Neutrophil (primary cell): ENCODE measurements around the gene OLA1.

Source experiments
- H3K27ac ChIP-seq: fragments of 200-600 bp; sonication (generic); 2 replicates; pipeline ENCODE4 v1.5.1; 2016; ENCODE audit warnings: mild to moderate bottlenecking, moderate library complexity
- H3K27me3 ChIP-seq: fragments of 200-600 bp; sonication (generic); 2 replicates; pipeline ENCODE4 v1.6.0; 2016; ENCODE audit warnings: mild to moderate bottlenecking
- H3K36me3 ChIP-seq: fragments of 200-600 bp; sonication (generic); 2 replicates; pipeline ENCODE4 v1.5.1; 2017
- H3K4me1 ChIP-seq, 2 experiments: fragments of 200-600 bp in 1 of 2; sonication (generic) in 1 of 2; 1 replicate in 1 of 2; 2 replicates in 1 of 2; pipeline versions ENCODE4 v1.5.1 to v1.6.1; 2013 to 2016; ENCODE audit warnings: low read depth in 1 of 2, low read length in 1 of 2, mild to moderate bottlenecking in 1 of 2, moderate library complexity in 1 of 2; ENCODE audit not compliant: control insufficient read depth in 1 of 2, insufficient read depth in 1 of 2
- H3K4me3 ChIP-seq, 2 experiments: fragments of 200-600 bp in 1 of 2; sonication (generic) in 1 of 2; 1 replicate in 1 of 2; 2 replicates in 1 of 2; pipeline ENCODE4 v1.5.1; 2013 to 2016; ENCODE audit warnings: low read depth in 1 of 2, low read length in 1 of 2, mild to moderate bottlenecking in 1 of 2, moderate library complexity in 1 of 2
- H3K9me3 ChIP-seq: fragments of 200-600 bp; sonication (generic); 2 replicates; pipeline ENCODE4 v1.5.1; 2016
- TF ChIP-seq, protein P1 (sequence below): fragments of 200-600 bp; sonication (generic); IDR thresholded peaks from 2 replicates; pipeline ENCODE4 v1.5.1; 2016; ENCODE audit warnings: antibody characterized with exemption

Gene OLA1

DNA sequence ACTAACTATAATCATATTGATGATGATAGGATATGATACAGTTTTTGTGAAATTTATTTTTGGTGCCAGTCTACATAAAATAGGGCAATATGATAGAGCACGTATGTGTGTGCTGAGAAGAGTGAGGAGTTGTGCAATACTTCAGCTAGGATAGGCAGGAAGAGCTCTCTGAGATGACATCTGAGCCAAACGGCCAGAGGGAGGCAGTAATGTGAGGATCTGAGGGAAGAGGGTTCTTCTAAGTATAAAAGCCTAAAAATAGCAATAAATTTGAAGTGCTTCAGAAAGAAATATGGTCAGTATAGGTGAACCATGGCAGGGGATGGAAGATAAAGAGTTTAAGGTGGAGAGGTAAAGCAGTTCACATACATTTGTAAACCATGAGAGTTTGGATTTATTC is 102.5 kb downstream of the OLA1 start:
- no peaks in the 10 kb centered on the region for H3K9me3 ChIP-seq
- no peak overlapping the region for H3K27ac ChIP-seq
- TF ChIP-seq, protein P1, sequence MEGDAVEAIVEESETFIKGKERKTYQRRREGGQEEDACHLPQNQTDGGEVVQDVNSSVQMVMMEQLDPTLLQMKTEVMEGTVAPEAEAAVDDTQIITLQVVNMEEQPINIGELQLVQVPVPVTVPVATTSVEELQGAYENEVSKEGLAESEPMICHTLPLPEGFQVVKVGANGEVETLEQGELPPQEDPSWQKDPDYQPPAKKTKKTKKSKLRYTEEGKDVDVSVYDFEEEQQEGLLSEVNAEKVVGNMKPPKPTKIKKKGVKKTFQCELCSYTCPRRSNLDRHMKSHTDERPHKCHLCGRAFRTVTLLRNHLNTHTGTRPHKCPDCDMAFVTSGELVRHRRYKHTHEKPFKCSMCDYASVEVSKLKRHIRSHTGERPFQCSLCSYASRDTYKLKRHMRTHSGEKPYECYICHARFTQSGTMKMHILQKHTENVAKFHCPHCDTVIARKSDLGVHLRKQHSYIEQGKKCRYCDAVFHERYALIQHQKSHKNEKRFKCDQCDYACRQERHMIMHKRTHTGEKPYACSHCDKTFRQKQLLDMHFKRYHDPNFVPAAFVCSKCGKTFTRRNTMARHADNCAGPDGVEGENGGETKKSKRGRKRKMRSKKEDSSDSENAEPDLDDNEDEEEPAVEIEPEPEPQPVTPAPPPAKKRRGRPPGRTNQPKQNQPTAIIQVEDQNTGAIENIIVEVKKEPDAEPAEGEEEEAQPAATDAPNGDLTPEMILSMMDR: no peak
- no peaks in the 10 kb centered on the region for H3K27me3 ChIP-seq
- no peak overlapping the region for H3K4me3 ChIP-seq
- no peaks in the 10 kb centered on the region for H3K36me3 ChIP-seq
- peaks cover 11 to 13% of the 10 kb centered on the region in 2 experiments for H3K4me1 ChIP-seq

DNA sequence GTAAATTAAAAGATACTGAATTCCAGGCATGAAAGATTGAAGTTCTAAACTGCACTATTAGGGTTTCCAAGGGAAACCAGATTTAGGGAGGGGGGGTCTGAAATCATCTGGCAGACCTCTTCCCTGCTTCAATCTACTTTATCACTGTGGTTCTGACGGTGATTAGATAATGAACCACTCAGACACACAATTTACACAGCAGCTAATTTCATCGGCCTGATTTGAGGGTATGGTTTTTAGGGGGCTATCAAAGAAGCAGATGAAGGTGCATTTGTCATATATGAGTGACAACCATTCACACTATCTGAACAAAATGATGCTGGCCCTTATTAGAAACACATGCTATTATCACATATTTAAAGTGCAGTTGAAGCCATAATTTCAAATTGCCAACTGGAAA is 106.0 kb downstream of the OLA1 start:
- TF ChIP-seq, protein P1: no peak
- H3K27me3 ChIP-seq: no peaks in the 10 kb centered on the region
- no peaks in the 10 kb centered on the region for H3K9me3 ChIP-seq
- H3K4me3 ChIP-seq: no peak overlapping the region
- no peaks in the 10 kb centered on the region for H3K4me1 ChIP-seq
- no peak overlapping the region for H3K27ac ChIP-seq
- H3K36me3 ChIP-seq: no peaks in the 10 kb centered on the region

DNA sequence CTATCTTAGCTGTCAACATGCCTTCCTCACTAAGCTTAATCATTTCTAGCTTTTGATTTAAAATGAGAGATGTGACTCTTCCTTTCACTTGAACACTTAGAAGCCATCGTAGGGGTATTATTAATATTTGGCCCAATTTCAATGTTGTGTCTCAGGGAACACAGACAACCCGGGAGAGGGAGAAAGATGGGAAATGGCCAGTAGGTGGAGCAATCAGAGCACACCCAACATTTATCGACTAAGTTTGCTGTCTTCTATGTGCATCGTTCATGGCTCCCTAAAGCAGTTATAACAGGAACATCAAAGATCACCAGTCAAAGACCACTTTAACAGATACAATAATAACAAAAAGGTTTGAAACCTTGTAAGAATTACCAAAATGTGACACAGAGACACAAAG is 110.2 kb downstream of the OLA1 start:
- H3K4me1 ChIP-seq: no peaks in the 10 kb centered on the region
- H3K27me3 ChIP-seq: no peaks in the 10 kb centered on the region
- H3K4me3 ChIP-seq: no peak overlapping the region
- TF ChIP-seq, protein P1: no peak
- no peaks in the 10 kb centered on the region for H3K36me3 ChIP-seq
- no peak overlapping the region for H3K27ac ChIP-seq
- H3K9me3 ChIP-seq: no peaks in the 10 kb centered on the region

DNA sequence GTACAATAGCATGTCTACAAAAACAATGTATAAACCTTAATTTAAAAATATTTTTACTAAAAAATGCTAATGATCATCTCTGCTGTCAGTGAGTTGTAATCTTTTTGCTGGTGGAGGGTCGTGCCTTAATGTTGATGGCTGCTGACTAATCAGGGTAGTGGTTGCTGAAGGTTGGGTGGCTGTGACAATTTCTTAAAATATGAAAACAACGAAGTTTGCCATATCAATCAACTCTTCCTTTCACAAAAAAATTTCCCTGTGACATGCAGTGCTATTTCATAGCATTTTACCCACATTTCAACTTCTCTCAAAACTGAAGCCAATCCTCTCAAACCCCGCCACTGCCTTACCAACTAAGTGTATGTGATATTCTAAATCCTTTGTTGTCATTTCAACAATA is 112.4 kb downstream of the OLA1 start:
- Histone ChIP-seq H3K27me3 (no peaks in the 10 kb centered on the region), H3K4me1 (no peaks in the 10 kb centered on the region), H3K36me3 (no peaks in the 10 kb centered on the region), H3K9me3 (no peaks in the 10 kb centered on the region), H3K27ac (no peak overlapping the region), H3K4me3 (no peak overlapping the region)
- TF ChIP-seq, protein P1: no peak

DNA sequence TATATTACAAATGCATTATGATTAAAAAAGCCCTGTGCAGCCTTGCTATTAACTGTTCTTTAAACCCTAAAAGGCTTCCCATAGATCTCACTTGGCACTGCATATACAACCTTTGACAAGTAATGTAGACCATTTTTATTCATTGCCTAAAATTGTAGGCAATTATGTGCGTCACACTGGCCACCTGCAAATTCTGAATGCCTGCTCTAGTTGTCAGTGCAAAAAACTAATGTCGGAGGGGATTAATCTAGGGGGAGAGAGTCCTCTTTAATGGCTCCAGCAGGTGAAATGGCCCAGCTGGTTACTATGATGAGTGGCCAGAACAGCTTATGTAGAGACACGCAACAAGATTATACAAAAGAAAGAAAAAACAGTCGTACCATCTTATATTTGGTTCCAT is 123.2 kb downstream of the OLA1 start:
- Histone ChIP-seq H3K9me3 (no peaks in the 10 kb centered on the region), H3K27ac (no peak overlapping the region), H3K27me3 (no peaks in the 10 kb centered on the region), H3K4me3 (no peak overlapping the region), H3K36me3 (peaks cover 4% of the 10 kb centered on the region), H3K4me1 (no peaks in the 10 kb centered on the region)
- TF ChIP-seq, protein P1: no peak

DNA sequence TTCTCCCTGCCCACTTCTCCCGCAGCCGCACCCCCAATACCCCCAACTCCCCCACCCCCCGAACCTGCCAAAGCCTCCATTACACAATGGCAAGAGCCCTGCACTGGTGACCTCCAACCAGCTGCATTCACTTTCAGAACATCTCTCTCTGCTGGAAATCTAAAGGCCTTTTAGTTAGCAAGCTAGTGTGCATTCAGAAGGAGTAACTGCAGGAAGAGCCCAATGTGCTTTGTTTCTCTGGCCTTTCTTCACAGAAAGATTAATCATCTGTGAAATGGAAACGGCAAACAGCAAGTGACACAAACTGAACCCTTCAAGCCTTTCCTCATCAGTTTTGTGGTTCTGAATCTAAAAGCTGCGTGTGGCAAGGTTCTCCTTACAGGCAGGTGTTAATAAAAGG is 124.2 kb downstream of the OLA1 start:
- TF ChIP-seq, protein P1: no peak
- no peak overlapping the region for H3K27ac ChIP-seq

More for the DNA sequence above, 124.2 kb downstream of the OLA1 start:
- Histone ChIP-seq H3K4me1 (no peaks in the 10 kb centered on the region), H3K9me3 (no peaks in the 10 kb centered on the region), H3K36me3 (peaks cover 4% of the 10 kb centered on the region), H3K27me3 (no peaks in the 10 kb centered on the region), H3K4me3 (no peak overlapping the region)
